ENCODE data around the gene APOLD1.
"Not testable (repeated sequence)": the region's sequence is repeated elsewhere in the genome, so short reads cannot be mapped to it uniquely, and the experiment has no call there.

The APOLD1 gene

DNA sequence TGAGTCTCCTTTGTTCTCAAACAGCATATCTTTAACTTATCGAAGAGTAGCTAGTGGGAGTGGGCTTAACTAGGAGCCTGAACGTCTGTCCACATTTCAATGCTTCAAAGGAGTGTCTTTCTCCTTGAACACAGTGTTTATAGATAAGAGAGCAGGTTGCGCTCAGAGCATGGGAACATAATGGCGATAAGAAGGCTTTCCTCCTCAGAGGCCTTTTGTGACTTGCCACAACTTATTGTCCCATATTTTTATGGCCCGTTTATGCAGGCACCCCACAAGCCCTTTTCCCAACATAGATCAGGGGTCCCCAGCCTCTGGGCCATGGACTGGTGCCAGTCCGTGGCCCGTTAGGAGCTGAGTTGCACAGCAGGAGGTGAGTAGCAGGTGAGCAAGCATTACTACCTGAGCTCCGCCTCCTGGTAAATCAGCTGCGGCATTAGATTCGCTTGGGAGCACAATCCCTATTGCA is 25.1 kb downstream of the APOLD1 start:
- DNase-seq: no peak

DNA sequence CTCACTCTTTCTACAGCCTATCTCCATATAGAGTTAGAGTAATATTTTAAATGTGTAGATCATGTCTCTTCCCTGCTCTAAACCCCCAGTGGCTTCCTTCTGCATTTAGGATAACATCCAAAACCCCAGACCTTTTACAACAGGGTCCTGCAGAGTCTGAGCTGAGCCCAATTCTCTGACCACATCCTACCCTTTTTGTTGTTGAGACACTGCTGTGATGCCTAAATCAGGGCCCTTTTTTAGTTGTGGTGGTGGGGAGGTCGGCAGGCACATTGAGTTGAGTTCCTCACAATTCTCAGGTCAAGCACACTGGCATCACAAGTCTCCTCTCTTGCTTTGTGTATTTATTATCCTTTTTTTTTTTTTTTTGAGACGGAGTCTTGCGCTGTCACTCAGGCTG is 25.9 kb downstream of the APOLD1 start:
- no peak for DNase-seq

DNA sequence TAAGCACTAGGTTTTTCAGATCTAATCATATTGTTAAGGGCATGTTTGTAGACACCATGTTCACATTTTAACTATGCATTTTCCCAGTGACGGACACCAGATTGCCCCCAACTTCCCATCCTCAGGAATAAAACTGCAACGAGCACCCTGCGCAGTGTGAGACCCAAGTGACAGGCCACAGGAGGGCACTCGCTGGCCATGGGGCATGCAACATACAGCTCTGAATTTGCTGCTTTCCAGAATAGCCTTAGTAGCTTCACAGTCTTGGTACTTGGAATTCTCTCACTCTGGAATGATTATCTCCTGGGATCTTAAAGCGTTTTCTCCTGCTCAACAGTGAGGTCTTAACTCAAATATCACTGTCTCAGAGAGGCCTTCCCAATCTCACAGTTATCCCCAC is 26.7 kb downstream of the APOLD1 start:
- DNase-seq: no peak

DNA sequence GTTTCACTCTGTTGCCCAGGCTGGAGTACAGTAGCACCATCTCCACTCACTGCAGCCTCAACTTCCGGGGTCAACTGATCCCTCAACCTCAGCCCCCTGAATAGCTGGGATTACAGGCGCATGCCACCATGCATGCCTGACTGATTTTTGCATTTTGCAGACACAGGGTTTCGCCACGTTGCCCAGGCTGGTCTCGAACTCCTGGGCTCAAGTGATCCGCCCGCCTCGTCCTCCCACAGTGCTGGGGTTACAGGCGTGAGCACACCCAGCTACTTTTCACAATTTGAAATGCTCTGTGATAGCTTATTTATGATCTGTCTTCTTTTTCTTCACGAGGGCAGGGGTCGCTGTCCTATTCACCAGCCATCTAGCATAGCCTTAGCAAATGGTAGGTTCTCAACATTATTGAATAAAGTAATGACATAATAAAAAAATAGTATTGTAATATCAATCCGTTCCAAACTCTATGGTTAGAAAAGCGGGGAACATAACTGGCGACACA is 27.2 kb downstream of the APOLD1 start:
- DNase-seq: no peak

DNA sequence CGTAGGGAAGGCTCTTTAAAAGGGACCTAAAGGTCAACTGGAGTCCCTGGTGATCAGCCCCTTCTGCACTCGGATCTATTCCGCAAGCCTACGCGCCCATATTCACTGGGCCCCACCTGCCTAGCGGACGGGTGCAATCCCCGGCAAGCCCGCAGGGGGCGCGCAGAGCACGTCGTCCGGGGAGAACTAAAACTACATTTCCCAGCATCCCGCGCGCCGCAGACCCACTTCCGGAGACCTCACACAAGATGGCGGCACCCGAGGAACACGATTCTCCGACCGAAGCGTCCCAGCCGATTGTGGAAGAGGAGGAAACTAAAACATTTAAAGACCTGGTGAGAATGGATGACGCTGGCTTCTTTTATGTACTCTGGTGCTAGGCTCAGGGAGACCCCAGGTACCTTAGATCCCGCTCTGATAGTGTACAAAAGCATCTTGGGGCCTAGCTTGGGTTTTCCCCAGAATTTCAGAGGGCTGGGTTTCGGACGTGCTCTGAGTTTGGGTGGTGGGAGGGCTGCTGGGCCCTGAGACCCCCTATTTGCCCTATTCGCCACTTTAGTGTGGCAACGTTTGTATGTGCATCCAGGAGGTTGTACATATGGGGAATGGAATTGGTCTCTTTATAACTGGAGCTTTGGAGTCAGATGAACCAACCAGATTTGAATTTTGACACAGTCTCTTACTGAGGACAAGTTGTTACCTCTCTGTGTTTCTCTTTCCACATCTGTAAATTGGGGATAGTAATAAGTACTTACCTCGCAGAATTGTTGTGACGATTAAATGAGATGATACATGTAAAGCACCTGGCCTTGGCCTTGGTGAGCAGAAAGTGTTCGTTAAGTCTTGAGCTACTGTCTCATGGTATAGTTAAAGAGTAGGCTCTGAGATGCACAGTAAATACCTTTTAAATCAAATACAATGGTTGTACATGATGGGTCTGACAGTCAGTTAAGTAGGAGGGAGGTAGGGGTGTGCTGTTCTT is 28.0 kb downstream of the APOLD1 start, which contains the start of gene DDX47:
Gene DDX47 (plus strand): TSS at position 227 of the 982 bp plus-strand sequence. CDS start 22 bp downstream, at position 249.
- DNase-seq: peak; percentile 64

DNA sequence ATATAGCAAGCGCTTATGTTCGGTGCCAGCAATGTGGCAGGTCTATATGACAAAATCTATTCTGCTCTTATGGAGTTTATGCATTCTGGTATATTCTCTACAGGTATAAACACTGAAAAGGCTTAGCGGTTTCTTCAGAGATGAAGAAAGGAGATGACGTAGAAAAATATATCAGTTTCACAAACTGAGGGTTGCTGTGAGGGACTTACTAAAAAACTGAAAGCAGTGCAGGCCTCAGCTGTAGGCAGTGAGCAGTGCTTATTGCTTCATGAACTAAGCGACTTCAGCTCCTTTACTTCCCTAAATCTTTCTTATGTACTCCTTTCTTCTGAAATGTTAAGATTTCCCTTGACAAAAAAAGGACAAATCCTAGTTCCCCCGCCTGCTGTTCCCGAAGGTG is 32.2 kb downstream of the APOLD1 start:
- DNase-seq: no peak

DNA sequence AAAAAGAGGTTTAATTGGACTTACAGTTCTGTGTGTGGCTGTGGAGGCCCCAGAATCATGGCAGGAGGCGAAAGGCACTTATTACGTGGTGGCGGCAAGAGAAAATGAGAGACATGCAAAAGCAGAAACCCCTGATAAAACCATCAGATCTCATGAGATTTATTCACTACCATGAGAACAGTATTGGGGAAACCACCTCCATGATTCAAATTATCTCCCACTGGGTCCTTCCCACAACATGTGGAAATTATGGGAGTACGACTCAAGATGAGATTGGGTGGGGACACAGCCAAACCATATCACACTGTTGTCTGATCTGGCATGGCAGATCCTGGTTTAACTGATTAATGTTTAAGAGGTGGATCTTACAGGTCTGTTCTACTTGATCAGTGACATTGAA is 33.2 kb downstream of the APOLD1 start:
- DNase-seq: no peak

DNA sequence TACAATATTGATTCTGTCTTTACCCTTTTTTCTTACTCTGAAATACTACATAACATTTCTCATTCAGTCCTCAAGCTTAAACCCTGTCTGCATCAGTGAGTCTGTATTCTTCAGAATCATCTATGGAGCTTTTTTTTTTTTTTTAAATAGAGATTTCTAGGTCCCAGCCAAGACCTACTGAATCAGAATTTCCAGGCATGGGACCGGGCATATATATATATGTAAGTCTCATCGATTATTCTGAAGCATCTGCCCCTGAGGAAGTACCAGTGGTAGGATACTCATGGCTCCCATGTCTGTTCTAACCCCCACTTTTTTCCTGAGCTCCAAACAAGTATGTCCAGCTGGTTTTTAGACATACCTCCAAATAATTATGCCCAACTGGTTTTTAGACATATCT is 33.8 kb downstream of the APOLD1 start:
- DNase-seq: no peak

DNA sequence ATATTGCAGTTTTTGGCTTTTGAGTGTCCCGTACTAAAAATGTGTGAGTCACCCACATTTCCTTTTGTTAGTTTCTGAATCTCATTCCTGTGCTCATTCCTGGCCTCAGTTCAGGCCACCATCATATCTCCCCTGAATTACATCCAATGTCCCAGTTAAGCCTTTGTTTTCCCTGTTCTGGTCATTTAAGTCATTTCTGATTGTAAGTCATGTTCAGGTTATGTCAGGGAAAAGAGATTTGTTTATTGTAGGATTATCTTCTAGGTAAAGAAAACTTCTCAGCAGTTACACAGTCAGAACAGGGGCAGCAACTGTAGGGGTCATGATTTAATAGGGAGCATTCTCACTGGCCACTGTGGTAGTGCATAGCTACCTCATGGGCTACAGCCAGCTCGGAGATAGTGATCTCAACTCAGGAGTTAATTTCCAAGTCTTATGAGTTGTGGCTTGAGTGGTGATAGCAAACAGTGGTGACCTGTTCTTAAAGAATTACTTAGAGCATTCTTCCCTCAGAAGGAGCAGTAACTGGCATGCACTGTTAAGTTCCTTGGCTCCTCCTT is 34.4 kb downstream of the APOLD1 start:
- no peak for DNase-seq

DNA sequence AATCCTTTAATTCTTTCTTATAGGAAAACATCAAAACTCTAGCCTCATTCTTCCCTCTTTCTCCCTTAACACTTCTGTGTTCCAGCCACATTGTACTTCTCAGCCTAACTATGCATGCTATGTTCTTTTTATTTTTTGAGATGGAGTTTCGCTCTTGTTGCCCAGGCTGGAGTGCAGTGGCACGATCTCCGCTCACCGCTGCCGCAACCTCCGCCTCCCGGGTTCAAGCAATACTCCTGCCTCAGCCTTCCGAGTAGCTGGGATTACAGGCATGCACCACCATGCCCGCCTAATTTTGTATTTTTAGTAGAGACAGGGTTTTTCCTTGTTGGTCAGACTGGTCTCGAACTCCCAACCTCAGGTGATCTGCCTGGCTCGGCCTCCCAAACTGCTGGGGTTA is 34.9 kb downstream of the APOLD1 start:
- DNase-seq: not testable (repeated sequence)

DNA sequence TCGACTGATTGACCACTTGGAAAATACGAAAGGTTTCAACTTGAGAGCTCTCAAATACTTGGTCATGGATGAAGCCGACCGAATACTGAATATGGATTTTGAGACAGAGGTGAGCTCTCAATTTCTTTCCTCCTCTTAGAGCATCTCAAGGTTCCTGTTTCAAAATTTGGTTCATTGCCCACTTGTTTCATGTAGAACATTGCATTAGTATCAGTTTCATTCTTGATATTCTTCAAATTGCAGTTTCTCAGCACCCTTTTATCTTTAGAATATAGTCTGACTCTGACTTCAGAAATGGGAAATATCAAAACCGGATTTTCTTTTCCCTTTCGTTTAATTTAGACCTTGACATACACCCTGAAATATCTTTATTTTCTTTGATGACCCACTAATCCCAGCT is 36.5 kb downstream of the APOLD1 start:
- no peak for DNase-seq

DNA sequence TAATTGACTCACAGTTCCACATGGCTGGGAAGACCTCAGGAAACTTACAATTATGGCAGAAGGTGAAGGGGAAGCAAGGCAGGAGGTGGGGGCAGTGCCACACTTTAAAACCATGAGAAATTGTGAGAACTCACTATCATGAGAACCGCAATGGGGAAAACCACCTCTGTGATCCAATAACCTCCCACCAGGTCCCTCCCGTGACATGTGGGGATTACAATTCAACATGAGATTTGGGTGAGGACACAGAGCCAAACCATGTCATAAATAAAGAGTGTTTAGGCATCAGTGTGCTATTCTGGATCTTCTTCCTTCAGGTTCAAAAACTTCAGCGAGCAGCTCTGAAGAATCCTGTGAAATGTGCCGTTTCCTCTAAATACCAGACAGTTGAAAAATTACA is 37.4 kb downstream of the APOLD1 start:
- no peak for DNase-seq

DNA sequence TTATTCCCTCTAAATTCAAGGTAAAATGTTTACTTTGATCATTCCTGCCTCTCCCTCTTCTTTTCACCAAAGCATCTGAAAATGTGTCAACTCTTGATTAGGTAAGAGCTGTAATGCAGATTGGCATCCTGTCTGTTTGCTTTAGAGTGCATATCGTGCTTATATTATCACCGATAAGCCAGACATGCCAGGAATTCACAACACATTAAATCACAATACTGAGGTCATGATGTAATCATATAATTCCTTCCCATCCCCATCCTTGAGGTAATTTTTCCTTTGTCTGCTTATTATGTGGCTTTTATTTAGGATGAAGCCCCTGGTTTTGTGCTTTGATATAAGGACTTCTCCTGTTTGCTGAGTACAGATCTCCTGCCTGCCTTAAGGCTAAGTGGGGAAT is 37.8 kb downstream of the APOLD1 start:
- DNase-seq: no peak

DNA sequence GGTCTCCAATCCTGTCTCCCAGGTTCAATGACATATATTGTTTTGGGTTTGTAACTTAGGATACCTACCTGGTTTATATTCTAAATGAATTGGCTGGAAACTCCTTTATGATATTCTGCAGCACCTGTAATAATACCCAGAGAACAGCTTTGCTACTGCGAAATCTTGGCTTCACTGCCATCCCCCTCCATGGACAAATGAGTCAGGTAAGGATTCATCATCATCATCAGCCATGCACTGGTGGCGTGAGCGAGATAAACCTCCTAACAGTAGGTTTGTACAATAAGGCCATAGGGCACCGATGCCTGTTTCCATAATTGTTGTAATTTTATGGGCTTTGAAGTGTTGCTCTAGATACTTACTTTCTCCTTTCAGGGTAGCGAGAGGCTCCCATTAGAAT is 38.4 kb downstream of the APOLD1 start:
- no peak for DNase-seq

DNA sequence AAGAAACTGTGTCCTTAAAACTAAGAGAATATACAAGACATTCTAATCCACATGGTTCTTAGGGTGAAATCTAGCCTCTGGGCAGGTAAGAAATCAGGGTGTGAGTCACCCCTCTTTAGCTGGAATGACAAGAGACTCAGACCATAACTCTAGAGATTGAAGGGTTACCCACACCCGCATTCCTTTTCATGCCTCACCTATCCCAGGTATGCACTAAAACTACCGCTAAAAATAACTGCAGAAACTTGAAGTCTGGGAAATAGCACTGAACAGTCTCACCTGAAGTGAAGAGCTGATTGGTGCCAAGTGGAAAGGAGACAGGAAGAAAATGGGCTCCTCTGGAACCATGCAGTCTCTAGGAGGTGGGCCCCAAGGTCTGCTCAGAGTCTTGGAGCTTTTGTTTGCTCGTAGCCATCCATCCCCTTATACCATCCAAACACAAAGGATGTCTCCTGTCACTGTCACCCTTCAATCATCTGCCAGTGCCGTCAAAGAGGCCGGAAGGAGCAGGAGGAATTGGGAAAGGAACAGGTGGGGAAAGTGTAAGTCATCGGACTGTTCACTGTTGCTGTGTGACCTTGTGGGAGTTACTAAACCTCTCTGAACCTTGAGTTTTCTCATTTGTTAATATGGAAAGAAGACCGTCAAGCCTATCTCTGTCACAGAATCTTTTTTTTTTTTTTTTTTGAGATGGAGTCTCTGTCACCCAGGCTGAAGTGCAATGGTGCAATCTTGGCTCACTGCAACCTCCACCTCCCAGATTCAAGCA is 50.1 kb downstream of the APOLD1 start:
- DNase-seq: no peak

DNA sequence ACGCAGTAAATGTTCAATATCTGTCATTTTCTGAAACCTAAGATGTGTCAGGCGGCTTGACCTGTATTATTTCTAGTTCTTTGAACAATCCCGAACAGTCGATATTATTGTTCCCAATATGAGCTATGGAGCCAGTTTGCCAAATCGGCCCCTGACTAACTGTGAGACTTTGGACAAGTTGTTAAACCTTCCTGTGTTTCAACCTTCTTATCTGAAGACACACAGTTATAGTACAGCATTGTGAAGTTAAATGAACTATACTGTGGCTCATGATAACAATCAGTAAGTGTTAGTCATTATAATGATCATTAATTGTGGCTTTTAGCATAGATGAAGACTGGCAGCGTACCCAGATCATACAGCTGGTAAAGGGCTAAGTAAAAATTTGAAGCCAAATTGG is 51.1 kb downstream of the APOLD1 start:
- DNase-seq: no peak

DNA sequence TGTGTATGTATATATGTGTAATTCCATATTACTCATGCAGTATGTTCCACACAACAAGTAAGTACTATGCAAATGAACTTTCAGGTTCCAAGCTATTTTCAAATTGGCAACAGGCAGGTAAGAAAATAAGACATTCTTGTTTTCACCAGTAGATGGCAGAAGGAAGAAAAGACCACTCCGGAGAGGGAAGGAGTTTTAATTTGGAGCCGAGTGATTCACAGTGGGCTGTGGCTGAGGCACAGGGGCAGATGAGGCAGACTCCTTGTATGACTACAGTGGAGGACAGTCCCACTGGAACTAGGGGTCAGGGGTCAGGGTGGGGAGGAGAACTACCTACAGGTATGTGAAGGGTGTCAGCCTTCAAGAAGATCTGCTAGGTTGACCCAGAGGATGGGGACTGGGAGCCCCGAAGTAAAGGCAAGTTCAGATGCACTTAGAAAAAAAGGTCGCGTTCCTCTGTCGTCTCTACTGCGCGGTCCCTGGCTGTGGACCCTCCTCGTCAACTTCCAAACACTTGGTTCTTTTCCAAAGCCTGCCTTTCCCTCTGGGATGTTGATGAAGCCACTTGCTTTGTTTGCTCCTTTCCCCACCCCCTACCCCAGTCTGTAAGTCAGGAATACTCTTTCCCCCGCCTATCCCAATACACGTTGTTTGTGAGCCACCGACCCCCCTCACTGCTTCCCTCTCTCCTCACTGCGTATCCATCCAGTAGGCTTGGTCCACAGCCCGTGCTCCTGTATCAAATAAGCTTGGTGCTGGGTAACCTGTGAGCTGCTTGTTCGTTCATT is 51.8 kb downstream of the APOLD1 start:
- DNase-seq: no peak

DNA sequence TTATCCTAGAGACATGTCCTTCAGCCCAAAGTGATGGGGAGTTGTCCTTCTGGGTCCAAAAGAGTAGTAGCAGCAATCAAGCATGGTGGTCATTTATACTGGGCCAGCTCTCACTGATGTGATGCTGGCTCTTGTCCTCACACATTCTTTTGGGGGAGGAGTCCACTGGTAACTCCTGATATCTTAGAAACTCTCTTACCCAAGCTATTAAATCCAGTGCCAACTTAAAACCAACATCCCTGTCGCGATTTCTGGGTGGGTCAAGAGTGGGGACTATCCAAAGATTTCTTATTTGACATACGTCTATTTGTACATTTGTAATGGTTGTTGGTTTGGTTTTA is 52.3 kb downstream of the APOLD1 start:
- DNase-seq: no peak

DNA sequence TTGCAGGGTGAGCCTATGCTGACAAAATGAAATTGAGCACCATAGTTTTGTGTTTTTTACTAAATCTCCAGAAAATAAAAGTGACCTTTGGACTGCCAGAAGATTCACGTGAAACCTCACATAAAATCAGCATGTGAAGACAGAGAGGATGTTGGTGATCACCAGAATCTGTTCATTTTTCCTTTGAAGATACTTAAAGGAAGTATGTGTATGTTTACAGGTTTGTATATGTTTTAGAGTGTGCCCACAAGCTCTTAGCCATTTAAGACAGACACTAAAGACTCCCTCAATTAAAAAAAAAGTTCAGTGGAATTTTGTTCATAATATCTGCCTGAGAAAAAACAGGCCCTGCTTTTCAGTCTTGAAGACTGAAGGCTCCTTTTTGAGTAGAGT is 53.5 kb downstream of the APOLD1 start:
- no peak for DNase-seq

DNA sequence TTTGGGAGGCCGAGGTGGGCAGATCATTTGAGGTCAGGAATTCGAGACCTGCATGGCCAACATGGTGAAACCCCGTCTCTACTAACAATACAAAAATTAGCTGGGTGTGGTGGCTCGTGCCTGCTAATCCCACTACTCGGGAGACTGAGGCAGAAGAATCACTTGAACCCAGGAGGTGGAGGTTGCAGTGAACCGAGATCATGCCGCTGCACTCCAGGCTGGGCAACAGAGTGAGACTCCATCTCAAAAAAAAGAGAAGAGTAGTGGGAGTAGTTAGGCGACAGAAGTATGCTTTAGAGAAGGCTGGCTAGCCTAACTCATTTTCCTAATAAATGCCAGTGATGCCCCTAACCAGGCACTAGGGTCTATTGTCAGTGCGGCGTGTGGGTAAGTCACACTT is 54.0 kb downstream of the APOLD1 start:
- not testable (repeated sequence) for DNase-seq

DNA sequence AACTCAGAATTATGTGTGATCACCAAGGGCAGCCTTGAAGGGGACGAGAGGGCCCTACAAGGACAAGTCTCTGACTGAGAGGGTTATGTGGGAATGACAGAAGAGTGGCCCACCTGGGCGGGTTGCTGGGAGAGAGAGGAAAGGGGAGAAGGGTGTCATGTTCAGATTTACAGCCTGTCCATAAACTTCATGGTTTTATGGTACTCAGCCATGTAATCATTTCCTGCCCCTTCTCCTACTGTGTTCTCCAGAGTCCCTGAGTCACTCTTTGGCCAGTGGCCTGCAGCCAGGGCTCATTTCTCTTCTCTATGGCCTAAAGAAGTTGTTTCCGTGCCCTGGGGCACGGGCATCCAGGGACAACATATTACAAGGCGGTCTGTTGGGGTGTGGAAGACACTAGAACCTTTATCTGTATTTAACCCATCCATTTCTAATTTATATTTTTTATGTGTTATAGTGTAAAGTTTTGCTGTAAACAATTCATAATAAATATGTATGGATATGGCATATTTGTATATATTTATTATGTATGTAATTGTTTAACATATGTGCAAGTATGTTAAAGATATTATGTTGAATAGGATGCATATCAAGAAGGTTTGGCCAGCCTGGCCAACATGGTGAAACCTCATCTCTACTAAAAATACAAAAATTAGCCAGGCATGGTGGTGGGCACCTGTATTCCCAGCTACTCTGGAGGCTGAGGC is 54.6 kb downstream of the APOLD1 start:
- no peak for DNase-seq

DNA sequence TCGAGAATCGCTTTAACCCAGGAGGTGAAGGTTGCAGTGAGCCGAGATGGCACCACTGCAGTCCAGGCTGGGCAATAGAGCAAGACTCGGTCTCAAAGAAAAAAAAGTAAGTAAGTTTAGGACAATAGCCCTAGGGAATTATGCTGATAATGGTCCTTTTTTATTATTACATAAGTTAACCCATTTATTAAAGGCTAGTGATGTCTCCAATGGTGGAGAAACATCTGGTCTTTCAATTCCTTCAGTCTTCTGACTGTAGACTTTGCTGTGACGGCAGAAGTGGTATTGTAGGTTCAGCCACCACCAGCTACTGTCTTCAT is 55.1 kb downstream of the APOLD1 start:
- no peak for DNase-seq
